K562 (cell line): ENCODE measurements around the gene HSPA1L. TPM values are rescaled to one million over a fixed set of nuclear protein-coding genes. Genes with fewer than 3 reads are reported as not detected.
A peak's percentile ranks its signal among the peaks of the same experiment; 100 is the strongest.

Source experiments
- ELF2 ChIP-seq: fragments of 250-450 bp; sonication (Bioruptor Pico); IDR thresholded peaks from 2 replicates; pipeline ENCODE4 v1.5.0; 2021; ENCODE audit warnings: mild to moderate bottlenecking
- KLF10 ChIP-seq: fragments of 250-450 bp; sonication (Bioruptor Pico); IDR thresholded peaks from 2 replicates; pipeline ENCODE4 v1.6.1; 2021; ENCODE audit warnings: matching md5 sums
- MGA ChIP-seq: fragments of 450-650 bp; IDR thresholded peaks from 2 replicates; pipeline ENCODE4 v1.6.1; 2016; ENCODE audit warnings: mild to moderate bottlenecking, moderate library complexity
- SPI1 ChIP-seq: IDR thresholded peaks from 2 replicates; pipeline ENCODE4 v1.6.1; 2011; ENCODE audit warnings: low read depth, low read length, control low read depth, borderline replicate concordance
- ZBTB11 ChIP-seq, 3 experiments: fragments of 200-800 bp in 1 of 3; fragments of 250-450 bp in 1 of 3; fragments of 450-650 bp in 1 of 3; sonication (Bioruptor Pico) in 1 of 3; sonication (Bioruptor generic) in 1 of 3; formaldehyde crosslinking in 1 of 3; IDR thresholded peaks; 2 replicates each; pipeline versions ENCODE4 v1.6.1 to v1.8.0; 2016 to 2022; ENCODE audit warnings: mild to moderate bottlenecking in 2 of 3, missing genetic modification characterization in 2 of 3, missing compliant biosample characterization in 1 of 3, moderate library complexity in 1 of 3
- ZNF134 ChIP-seq: fragments of 250-450 bp; sonication (Bioruptor Pico); conservative IDR thresholded peaks from 2 replicates; pipeline ENCODE4 v1.4.0; 2020
- ZNF316 ChIP-seq: fragments of 450-650 bp; IDR thresholded peaks from 2 replicates; pipeline ENCODE4 v1.6.1; 2016
- polyA plus RNA-seq, 8 experiments: library from polyadenylated mRNA; depleted of rRNA in 4 of 8; stranded (reverse) in 5 of 8; unstranded in 3 of 8; fragments of >200 nt; fragmentation: Nextera tagmentation in 2 of 8; fragmentation: Illumina TruSeq in 1 of 8; extraction: Ambion mirVana in 2 of 8; extraction: Trizol in 1 of 8; gene quantifications; 2 replicates each; pipeline versions ENCODE4 v1.2.1 to v1.2.3, GENCODE V29; 2011 to 2014; ENCODE audit warnings: inconsistent platforms in 1 of 8, missing spikeins in 1 of 8
- total RNA-seq, 7 experiments: library from RNA; depleted of rRNA in 6 of 7; stranded (reverse); fragments of >200 nt in 6 of 7; fragmentation: Illumina TruSeq in 2 of 7; extraction: Trizol in 2 of 7; gene quantifications; 2 replicates each; pipeline versions ENCODE4 v1.2.1 to v1.2.3, GENCODE V29; 2011 to 2021; ENCODE audit warnings: low replicate concordance in 1 of 7
- TF ChIP-seq, protein P1 (sequence below): sonication (generic); formaldehyde crosslinking; IDR thresholded peaks from 2 replicates; pipeline ENCODE4 v1.4.0; 2020; ENCODE audit warnings: mild to moderate bottlenecking, missing genetic modification reagents
- TF ChIP-seq, protein P2 (sequence below), 3 experiments: fragments of 200-800 bp in 1 of 3; sonication (Bioruptor generic) in 1 of 3; sonication (generic) in 1 of 3; formaldehyde crosslinking in 1 of 3; IDR thresholded peaks; 2 replicates each; pipeline versions ENCODE4 v1.6.1 to v1.8.0; 2016 to 2022; ENCODE audit warnings: mild to moderate bottlenecking in 2 of 3, missing compliant biosample characterization in 2 of 3, missing genetic modification characterization in 2 of 3, missing genetic modification reagents in 1 of 3

The HSPA1L gene
- total and polyA plus RNA-seq, 9 of the 15 experiments (the other 6 are each of a cell fraction or from before 2014, with no cell fraction given): 0.14 to 2.1 (median 1.3) TPM

DNA sequence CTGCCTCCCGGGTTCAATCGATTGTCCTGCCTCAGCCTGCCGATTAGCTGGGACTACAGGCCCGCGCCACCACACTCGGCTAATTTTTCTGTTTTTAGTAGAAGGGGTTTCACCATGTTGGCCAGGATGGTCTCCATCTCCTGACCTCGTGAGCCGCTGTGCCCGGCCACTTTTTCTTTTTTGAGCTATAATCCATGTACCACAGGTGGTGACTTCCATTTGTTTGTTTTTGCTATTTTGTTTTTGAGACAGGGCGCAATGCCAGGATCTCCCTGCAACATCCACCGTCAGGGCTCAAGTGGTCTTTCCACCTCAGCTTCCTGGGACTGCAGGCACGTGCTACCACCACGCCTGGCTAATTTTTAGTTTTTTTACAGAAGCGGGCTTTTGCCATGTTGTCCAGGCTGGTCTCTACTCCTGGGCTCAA lies 21.0 kb upstream of the HSPA1L start (continued):
- TF ChIP-seq MGA (no peak), ZBTB11 (CRISPR knock-in tag; IDR thresholded peaks at IDR 0.05) (0 out of 6 replicates have a peak, but pooled peaks of 1 of the 3 experiments have one; percentile 4), KLF10 (CRISPR knock-in tag) (no peak), ZNF134 (no peak), ZNF316 (no peak), SPI1 (no peak), ELF2 (CRISPR knock-in tag) (no peak)
- TF ChIP-seq, protein P1, sequence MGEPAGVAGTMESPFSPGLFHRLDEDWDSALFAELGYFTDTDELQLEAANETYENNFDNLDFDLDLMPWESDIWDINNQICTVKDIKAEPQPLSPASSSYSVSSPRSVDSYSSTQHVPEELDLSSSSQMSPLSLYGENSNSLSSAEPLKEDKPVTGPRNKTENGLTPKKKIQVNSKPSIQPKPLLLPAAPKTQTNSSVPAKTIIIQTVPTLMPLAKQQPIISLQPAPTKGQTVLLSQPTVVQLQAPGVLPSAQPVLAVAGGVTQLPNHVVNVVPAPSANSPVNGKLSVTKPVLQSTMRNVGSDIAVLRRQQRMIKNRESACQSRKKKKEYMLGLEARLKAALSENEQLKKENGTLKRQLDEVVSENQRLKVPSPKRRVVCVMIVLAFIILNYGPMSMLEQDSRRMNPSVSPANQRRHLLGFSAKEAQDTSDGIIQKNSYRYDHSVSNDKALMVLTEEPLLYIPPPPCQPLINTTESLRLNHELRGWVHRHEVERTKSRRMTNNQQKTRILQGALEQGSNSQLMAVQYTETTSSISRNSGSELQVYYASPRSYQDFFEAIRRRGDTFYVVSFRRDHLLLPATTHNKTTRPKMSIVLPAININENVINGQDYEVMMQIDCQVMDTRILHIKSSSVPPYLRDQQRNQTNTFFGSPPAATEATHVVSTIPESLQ (CRISPR knock-in tag): no peak
- TF ChIP-seq, protein P2, sequence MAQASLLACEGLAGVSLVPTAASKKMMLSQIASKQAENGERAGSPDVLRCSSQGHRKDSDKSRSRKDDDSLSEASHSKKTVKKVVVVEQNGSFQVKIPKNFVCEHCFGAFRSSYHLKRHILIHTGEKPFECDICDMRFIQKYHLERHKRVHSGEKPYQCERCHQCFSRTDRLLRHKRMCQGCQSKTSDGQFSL (CRISPR knock-in tag; IDR thresholded peaks at IDR 0.05): no peak
- TF ChIP-seq, protein P2 (tag; IDR thresholded peaks at IDR 0.05): no peak
